Retinal pigment epithelial cell (primary cell): ENCODE data around the gene MSI2.

Experiments used
- DNase-seq: peaks from one replicate; pipeline ENCODE4 v3.0.0-alpha.2; 2010; ENCODE audit warnings: low read depth
- H3K4me3 ChIP-seq: 2 replicates; pipeline ENCODE4 v1.5.1; 2011; ENCODE audit warnings: mild to moderate bottlenecking, low read length, control low read depth, moderate library complexity
- CTCF ChIP-seq: conservative IDR thresholded peaks from 2 replicates; pipeline ENCODE4 v1.5.1; 2011; ENCODE audit warnings: low read depth, low read length, control low read depth, inconsistent platforms

Gene MSI2

GRCh38 chr17:57648720-57649119 is 392.4 kb downstream of the MSI2 start:
- DNase-seq, result no peak
- no peak for TF ChIP-seq CTCF

GRCh38 chr17:57649191-57649590 is 392.9 kb downstream of the MSI2 start:
- no peak overlapping the region for H3K4me3 ChIP-seq
- TF ChIP-seq CTCF, result no peak
- DNase-seq, result no peak

More at GRCh38 chr17:57648720-57649119, 392.4 kb downstream of the MSI2 start:
- no peak overlapping the region for H3K4me3 ChIP-seq

- no peak overlapping the region for H3K4me3 ChIP-seq
- no peak for TF ChIP-seq CTCF
- peak; percentile 33 for DNase-seq
Measured at GRCh38 chr17:57649731-57650484, 393.6 kb downstream of the MSI2 start.

- no peak for TF ChIP-seq CTCF
- no peak for DNase-seq
- no peak overlapping the region for H3K4me3 ChIP-seq
Measured at GRCh38 chr17:57650548-57650947, 394.2 kb downstream of the MSI2 start.

- no peak for TF ChIP-seq CTCF
- DNase-seq, result no peak
- no peak overlapping the region for H3K4me3 ChIP-seq
Measured at GRCh38 chr17:57651451-57651850, 395.1 kb downstream of the MSI2 start.

- DNase-seq, result no peak
- no peak overlapping the region for H3K4me3 ChIP-seq
- TF ChIP-seq CTCF, result no peak
Measured at GRCh38 chr17:57651996-57652395, 395.7 kb downstream of the MSI2 start.

- H3K4me3 ChIP-seq, result no peak overlapping the region
- DNase-seq, result no peak
- TF ChIP-seq CTCF, result no peak
Measured at GRCh38 chr17:57652811-57653210, 396.5 kb downstream of the MSI2 start.
